HG03139 (cell line): ENCODE measurements around the gene NCAPG2.

ENCODE experiments used
- ATAC-seq: cut with Tn5 transposase; IDR thresholded peaks from one replicate; pipeline ENCODE4 v1.9.1; 2021; ENCODE audit not compliant: unreplicated experiment

Gene NCAPG2, protein sequence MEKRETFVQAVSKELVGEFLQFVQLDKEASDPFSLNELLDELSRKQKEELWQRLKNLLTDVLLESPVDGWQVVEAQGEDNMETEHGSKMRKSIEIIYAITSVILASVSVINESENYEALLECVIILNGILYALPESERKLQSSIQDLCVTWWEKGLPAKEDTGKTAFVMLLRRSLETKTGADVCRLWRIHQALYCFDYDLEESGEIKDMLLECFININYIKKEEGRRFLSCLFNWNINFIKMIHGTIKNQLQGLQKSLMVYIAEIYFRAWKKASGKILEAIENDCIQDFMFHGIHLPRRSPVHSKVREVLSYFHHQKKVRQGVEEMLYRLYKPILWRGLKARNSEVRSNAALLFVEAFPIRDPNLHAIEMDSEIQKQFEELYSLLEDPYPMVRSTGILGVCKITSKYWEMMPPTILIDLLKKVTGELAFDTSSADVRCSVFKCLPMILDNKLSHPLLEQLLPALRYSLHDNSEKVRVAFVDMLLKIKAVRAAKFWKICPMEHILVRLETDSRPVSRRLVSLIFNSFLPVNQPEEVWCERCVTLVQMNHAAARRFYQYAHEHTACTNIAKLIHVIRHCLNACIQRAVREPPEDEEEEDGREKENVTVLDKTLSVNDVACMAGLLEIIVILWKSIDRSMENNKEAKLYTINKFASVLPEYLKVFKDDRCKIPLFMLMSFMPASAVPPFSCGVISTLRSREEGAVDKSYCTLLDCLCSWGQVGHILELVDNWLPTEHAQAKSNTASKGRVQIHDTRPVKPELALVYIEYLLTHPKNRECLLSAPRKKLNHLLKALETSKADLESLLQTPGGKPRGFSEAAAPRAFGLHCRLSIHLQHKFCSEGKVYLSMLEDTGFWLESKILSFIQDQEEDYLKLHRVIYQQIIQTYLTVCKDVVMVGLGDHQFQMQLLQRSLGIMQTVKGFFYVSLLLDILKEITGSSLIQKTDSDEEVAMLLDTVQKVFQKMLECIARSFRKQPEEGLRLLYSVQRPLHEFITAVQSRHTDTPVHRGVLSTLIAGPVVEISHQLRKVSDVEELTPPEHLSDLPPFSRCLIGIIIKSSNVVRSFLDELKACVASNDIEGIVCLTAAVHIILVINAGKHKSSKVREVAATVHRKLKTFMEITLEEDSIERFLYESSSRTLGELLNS

DNA sequence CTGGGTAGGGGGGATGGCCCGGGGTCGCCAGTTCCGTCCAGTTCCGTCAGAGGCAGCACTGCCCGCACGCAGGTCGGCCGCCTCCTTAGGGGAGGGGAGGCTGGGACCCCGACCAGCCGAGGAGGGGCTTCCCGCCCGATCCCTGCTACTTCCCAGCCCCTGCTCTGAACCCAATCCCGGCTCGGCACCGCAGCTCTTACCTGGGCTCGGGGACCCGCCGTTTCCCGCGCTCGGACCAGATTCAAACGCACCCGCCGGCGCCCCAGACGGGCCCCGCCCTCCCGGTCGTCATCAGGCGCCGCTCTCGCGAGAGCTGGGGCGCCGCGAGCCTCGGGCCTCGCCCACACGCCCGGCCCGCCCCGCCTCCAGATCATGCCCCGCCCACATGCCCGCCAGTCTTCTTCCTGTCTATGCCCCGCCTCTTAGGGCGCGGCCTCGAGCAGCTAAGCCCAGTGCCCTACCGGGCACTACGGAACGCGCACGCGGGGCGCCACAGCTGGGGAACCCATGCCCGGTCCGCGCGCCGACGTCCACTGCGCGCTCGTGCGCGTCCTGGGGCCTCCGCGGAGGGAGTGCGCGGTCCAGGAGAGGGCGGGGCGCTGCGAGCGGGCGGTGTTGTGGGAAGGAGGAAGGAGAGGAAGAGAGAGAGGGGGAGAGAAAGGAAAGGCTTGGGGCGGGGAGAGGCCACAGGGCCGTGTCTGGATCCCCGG, at the start of gene NCAPG2:
Gene NCAPG2 (minus strand): TSS at position 281 of the 710 bp plus-strand sequence. CDS start 2,905 bp downstream, outside the sequence.
- ATAC-seq = peak; percentile 97

DNA sequence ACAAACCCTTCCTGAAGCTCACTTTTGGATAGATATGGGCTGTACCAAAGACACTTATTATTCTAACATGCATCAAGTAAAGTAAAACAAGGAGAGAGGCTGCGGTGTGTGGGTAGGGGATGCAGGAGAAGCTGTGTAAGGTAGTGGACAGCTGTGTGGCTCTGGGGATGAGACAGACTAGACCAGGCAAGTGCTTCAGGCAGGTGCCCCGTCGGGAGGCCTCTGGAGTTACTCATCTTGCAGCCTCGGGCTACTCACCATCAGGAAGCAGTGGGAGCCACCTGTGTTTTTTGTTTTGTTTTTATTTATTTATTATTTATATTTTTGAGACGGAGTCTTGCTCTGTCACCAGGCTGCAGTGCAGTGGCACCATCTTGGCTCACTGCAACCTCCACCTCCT, 49.3 kb upstream of the NCAPG2 start:
- ATAC-seq = no peak

DNA sequence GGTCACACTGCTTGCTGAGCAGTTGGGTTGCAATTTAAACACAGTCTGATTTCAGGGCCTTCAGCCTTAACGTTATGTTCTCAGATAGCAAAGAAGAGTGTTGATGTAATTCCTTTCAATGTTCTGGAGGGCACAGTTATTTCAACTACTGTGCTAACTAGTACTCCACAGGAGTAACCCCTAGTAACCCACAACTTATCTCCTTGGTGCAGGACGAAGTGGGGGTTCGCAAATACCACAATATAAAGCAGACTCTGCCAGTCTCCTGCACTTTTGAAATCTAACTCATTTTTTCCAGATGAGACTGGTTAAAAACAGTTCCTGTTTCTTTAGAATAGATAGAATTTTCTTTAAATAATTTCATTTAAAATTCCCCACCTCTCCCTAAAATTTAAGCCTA, 47.1 kb upstream of the NCAPG2 start:
- ATAC-seq = no peak

DNA sequence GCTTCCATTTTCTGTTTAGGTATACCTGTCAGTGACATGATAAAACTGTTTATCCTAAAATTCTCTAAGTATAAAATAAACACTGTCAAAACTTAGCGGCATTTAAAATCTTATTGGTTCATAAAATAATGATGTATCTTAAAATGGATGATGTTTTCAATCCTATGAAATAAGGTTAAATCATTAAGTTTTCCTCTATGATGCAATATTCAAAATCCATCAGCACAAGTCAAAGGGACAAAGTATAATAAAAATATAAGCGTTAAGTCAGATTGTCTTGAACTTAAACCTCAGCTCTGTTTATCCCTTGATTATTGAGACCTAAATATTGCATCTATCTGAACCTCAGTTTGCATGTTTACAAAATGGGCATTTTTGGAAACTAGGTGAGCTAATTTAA, 46.6 kb upstream of the NCAPG2 start:
- ATAC-seq = no peak

GRCh38 chr7:158750702-158751101, 46.1 kb upstream of the NCAPG2 start:
- ATAC-seq = no peak

DNA sequence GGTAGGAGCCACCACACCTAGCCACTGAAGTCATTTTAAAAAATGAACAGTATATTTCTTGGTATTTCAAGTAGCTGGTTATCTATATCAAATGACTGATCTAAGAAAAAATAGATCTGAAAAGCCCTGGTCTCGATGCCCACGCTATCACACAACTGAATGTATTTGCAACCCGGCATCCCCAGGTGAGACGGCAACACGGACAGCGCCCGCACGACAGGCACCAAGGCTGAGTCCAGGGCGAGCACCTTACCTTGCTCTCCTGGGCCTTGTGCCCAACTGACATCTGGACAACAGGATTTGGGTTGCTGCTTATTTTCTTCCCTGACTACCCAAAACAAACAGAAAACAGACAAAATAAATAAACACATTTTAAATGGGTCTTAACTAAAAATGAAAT, 44.8 kb upstream of the NCAPG2 start:
- ATAC-seq = no peak

DNA sequence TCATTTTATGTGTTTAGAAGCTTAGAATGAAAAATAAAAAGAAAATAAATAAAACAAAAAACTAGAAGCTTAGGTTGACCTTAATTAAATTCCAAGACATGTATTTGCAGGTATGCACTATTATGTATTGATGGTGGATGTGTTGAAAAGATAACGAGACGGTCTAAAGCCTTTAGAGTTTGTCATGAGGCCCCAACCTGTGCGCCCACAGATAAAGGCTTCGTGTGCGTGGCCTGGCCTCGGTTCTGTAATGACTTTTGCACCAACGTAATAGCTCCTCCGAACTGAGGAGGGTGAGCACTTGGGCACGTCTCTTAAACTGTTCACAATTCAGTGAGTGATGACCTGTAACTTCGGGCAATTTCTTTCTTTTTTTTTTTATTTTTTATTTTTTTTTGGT, 43.7 kb upstream of the NCAPG2 start:
- no peak for ATAC-seq

DNA sequence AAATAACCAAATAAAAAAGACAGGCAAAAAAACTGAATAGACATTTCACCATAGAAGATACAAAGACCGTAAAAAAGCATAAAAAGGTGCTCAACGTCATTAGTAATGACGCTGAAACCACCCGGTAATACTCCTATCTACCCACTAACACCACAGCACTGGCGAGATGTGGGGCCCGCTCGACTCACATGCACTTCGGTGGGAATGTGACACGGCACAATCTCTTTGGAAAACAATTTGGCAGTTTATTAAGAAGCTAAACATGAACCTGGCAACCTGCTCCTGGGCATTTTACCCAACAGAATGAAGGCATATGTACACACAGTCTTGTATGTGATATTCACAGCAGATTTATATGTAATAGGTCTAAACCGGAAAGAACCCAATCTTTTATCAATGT, 42.8 kb upstream of the NCAPG2 start:
- ATAC-seq = no peak

DNA sequence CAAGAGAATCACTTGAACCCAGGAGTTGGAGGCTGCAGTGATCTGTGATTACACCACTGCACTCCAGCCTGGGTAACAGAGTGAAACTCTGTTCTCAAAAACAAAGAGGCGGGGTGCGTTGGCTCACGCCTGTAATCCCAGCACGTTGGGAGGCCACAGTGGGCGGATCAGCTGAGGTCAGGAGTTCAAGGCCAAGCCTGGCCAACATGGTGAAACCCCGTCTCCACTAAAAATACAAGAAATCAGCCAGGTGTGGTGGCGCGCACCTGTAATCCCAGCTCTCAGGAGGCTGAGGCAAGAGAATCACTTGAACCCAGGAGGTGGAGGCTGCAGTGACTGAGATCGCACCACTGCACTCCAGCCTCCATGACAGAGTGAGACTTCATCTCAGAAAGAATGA, 42.4 kb upstream of the NCAPG2 start:
- ATAC-seq = no peak

DNA sequence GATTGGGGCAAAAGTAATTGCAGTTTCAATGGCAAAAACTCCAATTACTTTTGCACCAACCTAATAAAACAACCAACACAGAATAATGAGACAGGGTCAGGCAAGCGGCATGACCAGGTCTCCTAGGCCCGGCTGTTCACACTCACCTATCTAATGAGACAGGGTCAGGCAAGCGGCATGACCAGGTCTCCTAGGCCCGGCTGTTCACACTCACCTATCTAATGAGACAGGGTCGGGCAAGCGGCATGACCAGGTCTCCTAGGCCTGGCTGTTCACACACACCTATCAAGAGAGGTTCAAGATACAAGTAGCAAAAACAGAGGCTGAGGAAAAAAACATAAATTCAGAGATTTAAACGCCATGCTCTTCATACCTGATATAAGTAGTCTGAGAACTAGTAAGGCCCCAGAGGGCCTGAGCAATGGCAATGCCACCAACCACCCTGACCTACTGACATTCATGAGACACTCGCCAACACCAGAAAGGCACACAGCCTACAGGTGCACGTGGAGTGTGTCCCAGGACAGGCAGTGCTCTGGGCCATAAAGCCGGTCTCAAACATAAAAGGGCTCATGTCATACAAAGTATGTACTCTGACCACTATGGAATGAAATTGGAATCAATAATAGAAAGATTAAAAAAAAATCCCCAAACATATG, 40.6 kb upstream of the NCAPG2 start:
- no peak for ATAC-seq

DNA sequence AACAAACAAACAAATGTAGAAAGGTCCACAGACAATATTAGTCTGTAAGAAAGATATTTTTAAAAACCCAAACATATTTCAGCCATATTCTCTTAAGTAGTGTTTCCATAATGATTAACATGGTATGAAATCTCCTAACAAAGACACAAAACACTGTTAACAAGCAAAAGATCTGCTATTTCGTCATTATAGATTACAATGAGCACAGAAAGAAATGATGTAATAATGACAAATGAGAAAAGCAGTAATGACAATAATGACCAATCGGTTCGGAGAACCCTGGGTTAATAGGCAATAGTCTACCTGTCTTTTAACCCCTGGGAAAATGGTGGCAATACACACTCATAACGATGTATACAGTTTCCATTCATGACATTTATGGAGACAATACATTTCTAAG, 39.5 kb upstream of the NCAPG2 start:
- no peak for ATAC-seq

GRCh38 chr7:158743219-158743618, 38.6 kb upstream of the NCAPG2 start:
- no peak for ATAC-seq

- ATAC-seq = no peak
These were observed 37.6 kb upstream of the NCAPG2 start for GRCh38 chr7:158742065-158742821.

DNA sequence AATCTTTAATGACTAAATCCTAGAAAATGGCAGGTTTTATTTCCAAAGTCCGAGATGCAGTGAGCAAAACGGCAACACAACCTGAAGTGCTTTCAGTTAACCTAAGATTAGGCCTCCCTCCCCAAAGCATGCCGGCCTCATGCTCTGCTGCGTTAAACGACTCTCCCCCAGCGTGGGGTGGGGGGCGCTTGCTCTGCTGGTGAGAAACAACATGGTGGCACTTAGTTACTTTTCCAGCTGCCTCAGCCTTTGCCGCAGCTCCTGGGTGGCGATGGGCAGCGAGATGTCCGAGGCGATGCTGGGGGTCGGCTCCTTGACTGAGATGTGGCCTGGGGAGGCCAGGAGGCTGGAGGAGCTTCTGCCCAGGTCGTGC, 36.7 kb upstream of the NCAPG2 start:
- ATAC-seq = no peak

GRCh38 chr7:158740657-158741293, 36.2 kb upstream of the NCAPG2 start:
- ATAC-seq = no peak

DNA sequence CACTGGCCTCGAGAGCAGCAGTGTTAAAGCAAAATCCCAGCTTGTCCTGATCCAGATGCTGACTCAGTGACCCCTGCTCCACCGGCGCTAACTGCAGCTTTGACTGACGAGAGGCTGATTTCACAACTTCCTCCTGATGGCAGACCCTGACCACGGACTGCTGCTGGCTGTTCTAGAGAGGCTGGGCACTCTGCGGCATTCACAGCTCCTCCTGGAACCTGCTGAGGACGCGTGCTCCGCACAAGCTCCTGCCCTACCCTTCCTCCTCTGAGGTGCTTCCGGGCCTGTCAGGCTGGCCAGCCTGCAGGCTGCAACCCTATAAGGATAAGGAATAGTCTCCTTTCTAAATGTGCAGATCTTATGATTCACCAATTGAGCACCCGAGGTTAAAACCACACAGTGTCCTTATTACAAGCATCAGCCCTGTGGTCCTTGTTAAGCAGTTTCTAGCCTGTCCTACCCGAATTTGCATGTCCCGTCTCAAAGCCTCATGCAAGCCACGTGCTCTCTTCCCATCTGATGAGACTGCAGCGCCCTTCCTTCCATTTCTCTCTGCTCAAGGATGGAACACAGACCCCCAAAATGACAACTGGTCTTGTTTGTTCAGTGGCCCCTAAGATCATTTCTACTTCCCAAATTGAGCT, 35.5 kb upstream of the NCAPG2 start:
- no peak for ATAC-seq

- ATAC-seq = no peak
These were observed 34.2 kb upstream of the NCAPG2 start for GRCh38 chr7:158738841-158739240.

DNA sequence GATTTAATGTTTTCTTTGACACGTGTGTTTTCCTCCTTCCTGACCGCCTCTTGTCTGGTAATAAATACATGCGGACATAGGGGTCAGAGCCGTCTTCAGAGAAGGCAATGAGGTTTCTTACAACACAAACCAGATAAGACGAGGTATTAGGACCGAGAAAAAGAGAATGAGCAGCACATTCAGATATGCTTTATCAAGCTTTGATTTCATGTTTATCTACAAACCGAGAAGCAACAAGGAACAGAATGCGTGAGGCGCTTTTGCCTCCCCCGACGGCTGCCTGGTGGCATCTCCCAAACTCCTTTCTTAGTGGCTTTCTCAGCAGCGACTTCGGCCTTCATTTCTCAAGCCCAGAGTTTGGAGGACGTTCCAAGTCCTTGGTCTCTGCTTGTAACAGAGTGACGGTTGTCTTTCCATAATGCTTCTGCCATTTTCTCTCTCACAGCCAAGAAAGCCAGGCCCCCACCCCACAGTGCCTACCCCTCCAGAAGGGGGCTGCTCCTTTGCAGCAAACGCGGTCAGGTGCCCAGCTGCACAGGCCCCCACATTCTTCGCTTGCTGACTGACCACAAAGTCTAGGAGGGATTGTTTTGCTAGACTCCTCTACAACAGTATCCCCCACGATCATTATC, 32.6 kb upstream of the NCAPG2 start:
- ATAC-seq = no peak
